Skeletal muscle satellite cell (primary cell): ENCODE measurements around the gene DCTN3.
A peak's percentile ranks its signal among the peaks of the same experiment; 100 is the strongest.

Source experiments
- H3K27me3 ChIP-seq: 2 replicates; pipeline ENCODE4 v1.7.0; 2013; ENCODE audit warnings: low read length; ENCODE audit not compliant: control insufficient read depth, insufficient read depth
- H3K36me3 ChIP-seq: 2 replicates; pipeline ENCODE4 v1.7.0; 2013; ENCODE audit warnings: mild to moderate bottlenecking, control low read depth, low read length; ENCODE audit not compliant: insufficient read depth
- H3K4me1 ChIP-seq: 2 replicates; pipeline ENCODE4 v1.7.0; 2013; ENCODE audit warnings: low read length; ENCODE audit not compliant: control insufficient read depth, insufficient read depth
- H3K4me2 ChIP-seq: 2 replicates; pipeline ENCODE4 v1.7.0; 2013; ENCODE audit warnings: mild to moderate bottlenecking, low read length
- H3K4me3 ChIP-seq: 2 replicates; pipeline ENCODE4 v1.7.0; 2013; ENCODE audit warnings: low read length
- H3K9ac ChIP-seq: 2 replicates; pipeline ENCODE4 v1.7.0; 2013; ENCODE audit warnings: mild to moderate bottlenecking, low read depth, low read length, moderate library complexity
- H3K9me3 ChIP-seq: replicated peaks from 2 replicates; pipeline ENCODE4 v1.7.0; 2013; ENCODE audit warnings: mild to moderate bottlenecking, control low read depth, low read length

The DCTN3 gene

GRCh38 chr9:34594177-34594576 is 26.1 kb downstream of the DCTN3 start:
- H3K36me3 ChIP-seq = no peaks in the 10 kb centered on the region
- H3K4me1 ChIP-seq = peaks cover 3% of the 10 kb centered on the region
- peaks cover 76% of the 10 kb centered on the region for H3K27me3 ChIP-seq
- H3K4me3 ChIP-seq = no peak overlapping the region
- H3K9me3 ChIP-seq = no peaks in the 10 kb centered on the region
- no peak overlapping the region for H3K4me2 ChIP-seq
- no peak overlapping the region for H3K9ac ChIP-seq

GRCh38 chr9:34592895-34593601 is 27.2 kb downstream of the DCTN3 start:
- Histone ChIP-seq H3K9ac (no peak overlapping the region), H3K9me3 (no peaks in the 10 kb centered on the region), H3K27me3 (peaks cover 85% of the 10 kb centered on the region), H3K4me1 (peaks cover 3% of the 10 kb centered on the region), H3K4me3 (no peak overlapping the region), H3K36me3 (no peaks in the 10 kb centered on the region), H3K4me2 (no peak overlapping the region)

- Histone ChIP-seq H3K36me3 (no peaks in the 10 kb centered on the region), H3K4me2 (no peak overlapping the region), H3K27me3 (peaks cover 89% of the 10 kb centered on the region), H3K4me3 (no peak overlapping the region), H3K9me3 (no peaks in the 10 kb centered on the region), H3K9ac (no peak overlapping the region), H3K4me1 (peaks cover 3% of the 10 kb centered on the region)
Measured at GRCh38 chr9:34591917-34592866, 28.1 kb downstream of the DCTN3 start.

GRCh38 chr9:34591248-34591916 is 28.9 kb downstream of the DCTN3 start:
- Histone ChIP-seq H3K4me2 (peak overlapping the region; percentile 50), H3K9ac (no peak overlapping the region), H3K36me3 (no peaks in the 10 kb centered on the region), H3K4me1 (peaks cover 3% of the 10 kb centered on the region), H3K4me3 (no peak overlapping the region), H3K27me3 (peaks cover 89% of the 10 kb centered on the region), H3K9me3 (no peaks in the 10 kb centered on the region)

- no peaks in the 10 kb centered on the region for H3K9me3 ChIP-seq
- H3K4me2 ChIP-seq = peak overlapping the region; percentile 63
- H3K4me3 ChIP-seq = no peak overlapping the region
- H3K9ac ChIP-seq = no peak overlapping the region
- peaks cover 3% of the 10 kb centered on the region for H3K4me1 ChIP-seq
- peaks cover 91% of the 10 kb centered on the region for H3K27me3 ChIP-seq
- no peaks in the 10 kb centered on the region for H3K36me3 ChIP-seq
Measured at GRCh38 chr9:34590381-34591247, 29.7 kb downstream of the DCTN3 start.

- H3K27me3 ChIP-seq = peaks cover 94% of the 10 kb centered on the region
- H3K4me2 ChIP-seq = peak within 1 kb of the TSS; percentile 63
- H3K4me1 ChIP-seq = peaks cover 3% of the 10 kb centered on the region
- no peaks in the 10 kb centered on the region for H3K9me3 ChIP-seq
- H3K4me3 ChIP-seq = peak within 1 kb of the TSS; percentile 12
- H3K36me3 ChIP-seq = no peaks in the 10 kb centered on the region
- H3K9ac ChIP-seq = no peak within 1 kb of the TSS
Measured at GRCh38 chr9:34589636-34590380, 30.5 kb downstream of the DCTN3 start, which contains the start of gene CNTFR. TSS of gene CNTFR (minus strand) at chr9:34589724. CDS start at chr9:34568981, 20,743 bp downstream.

GRCh38 chr9:34588671-34589635 is 31.3 kb downstream of the DCTN3 start:
- peak overlapping the region; percentile 63 for H3K4me2 ChIP-seq
- H3K9ac ChIP-seq = no peak overlapping the region
- H3K9me3 ChIP-seq = no peaks in the 10 kb centered on the region
- H3K27me3 ChIP-seq = peaks cover 96% of the 10 kb centered on the region
- H3K36me3 ChIP-seq = no peaks in the 10 kb centered on the region
- peak overlapping the region; percentile 12 for H3K4me3 ChIP-seq
- peaks cover 3% of the 10 kb centered on the region for H3K4me1 ChIP-seq

GRCh38 chr9:34587271-34587670 is 33.0 kb downstream of the DCTN3 start:
- Histone ChIP-seq H3K4me2 (no peak overlapping the region), H3K27me3 (peaks cover 92% of the 10 kb centered on the region), H3K36me3 (no peaks in the 10 kb centered on the region), H3K4me1 (peaks cover 3% of the 10 kb centered on the region), H3K9me3 (no peaks in the 10 kb centered on the region), H3K9ac (no peak overlapping the region), H3K4me3 (no peak overlapping the region)

GRCh38 chr9:34585946-34586669 is 34.2 kb downstream of the DCTN3 start:
- Histone ChIP-seq H3K4me1 (peaks cover 3% of the 10 kb centered on the region), H3K27me3 (peaks cover 91% of the 10 kb centered on the region), H3K4me2 (no peak overlapping the region)

More at GRCh38 chr9:34585946-34586669, 34.2 kb downstream of the DCTN3 start:
- Histone ChIP-seq H3K9me3 (no peaks in the 10 kb centered on the region), H3K9ac (no peak overlapping the region), H3K4me3 (no peak overlapping the region), H3K36me3 (no peaks in the 10 kb centered on the region)
